ENCODE measurements around the gene PLLP.

The PLLP gene

GRCh38 chr16:57252148-57252721 is 32.2 kb downstream of the PLLP start:
- no peak for DNase-seq

GRCh38 chr16:57251352-57251751 is 33.1 kb downstream of the PLLP start:
- no peak for DNase-seq

DNA sequence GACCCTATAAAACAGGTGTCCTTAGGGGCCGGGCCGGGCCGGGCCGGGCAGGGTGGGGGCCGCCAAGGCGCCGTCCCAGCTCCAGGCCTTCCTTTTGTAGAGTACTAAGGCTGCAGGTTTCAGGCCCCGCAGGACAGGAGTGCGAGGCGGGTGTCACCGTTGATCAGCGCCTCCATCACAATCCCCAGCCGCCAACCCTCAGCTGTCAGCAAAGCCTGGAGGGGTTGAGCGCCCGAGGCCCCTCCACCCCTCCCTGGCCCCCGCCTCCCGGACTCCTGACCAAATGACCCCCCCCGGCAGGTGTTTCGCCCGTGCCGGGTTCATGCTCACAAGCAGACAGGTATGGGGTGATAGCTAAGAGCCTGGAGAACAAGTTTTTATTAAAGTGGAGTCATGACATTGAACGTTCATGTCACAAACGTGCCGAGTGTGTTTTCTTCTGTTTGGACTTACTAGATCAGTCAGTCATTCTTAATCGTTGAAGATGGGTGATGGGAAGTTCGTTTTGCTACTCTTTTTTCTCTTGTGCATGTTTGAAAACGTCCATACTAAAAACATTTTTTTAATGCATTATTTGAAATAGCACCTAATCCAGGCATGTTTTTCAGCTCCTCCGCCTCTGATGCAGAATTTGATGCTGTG is 38.9 kb downstream of the PLLP start:
- peak; percentile 61 for DNase-seq

GRCh38 chr16:57244767-57245471 is 39.6 kb downstream of the PLLP start, which contains the start of gene ARL2BP:
Gene ARL2BP (plus strand): TSS chr16:57245259. CDS start chr16:57245368, 109 bp downstream.
- peak; percentile 98 for DNase-seq

- no peak for DNase-seq
These were observed 40.1 kb downstream of the PLLP start for GRCh38 chr16:57244463-57244766.

DNA sequence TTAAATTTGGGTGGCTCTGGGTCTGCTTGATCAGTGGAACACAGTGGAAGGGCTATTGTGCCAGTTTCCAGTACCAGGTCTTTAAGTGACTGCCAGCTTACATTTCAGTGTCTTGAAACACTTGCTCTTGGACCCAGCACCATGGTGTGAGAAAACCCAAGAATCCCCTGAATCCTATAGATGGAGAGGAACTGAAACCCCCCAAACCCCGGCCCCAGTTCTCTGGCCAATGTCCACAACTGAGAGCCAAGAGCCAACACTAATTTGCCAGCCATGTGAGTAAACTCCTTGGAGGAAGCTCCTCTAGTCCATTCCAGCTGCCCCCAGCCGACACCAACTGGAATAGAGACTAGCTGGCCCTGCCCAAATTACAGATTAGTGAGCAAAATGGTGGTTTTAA is 41.8 kb downstream of the PLLP start:
- no peak for DNase-seq

DNA sequence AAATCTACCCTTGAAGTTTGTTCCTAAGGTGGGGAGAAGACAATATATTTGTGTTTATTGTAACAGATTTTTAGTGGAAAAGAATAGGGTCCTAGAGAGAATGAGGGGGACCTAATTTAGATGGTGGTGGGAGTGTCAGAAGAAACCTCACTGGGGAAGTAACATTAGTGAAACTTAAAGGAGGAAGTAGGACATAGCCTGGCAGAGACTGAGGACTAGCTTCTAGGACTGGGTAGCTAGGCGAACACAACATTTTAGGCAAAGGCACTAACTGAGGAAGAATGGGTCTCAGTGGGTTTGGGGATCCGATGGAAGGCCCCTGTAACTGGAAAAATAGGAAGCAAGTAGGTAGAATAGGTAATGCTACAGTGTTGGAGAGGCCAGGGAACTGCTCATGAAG is 43.6 kb downstream of the PLLP start:
- DNase-seq: no peak

- no peak for DNase-seq
These were observed 45.4 kb downstream of the PLLP start for GRCh38 chr16:57239107-57239506.

DNA sequence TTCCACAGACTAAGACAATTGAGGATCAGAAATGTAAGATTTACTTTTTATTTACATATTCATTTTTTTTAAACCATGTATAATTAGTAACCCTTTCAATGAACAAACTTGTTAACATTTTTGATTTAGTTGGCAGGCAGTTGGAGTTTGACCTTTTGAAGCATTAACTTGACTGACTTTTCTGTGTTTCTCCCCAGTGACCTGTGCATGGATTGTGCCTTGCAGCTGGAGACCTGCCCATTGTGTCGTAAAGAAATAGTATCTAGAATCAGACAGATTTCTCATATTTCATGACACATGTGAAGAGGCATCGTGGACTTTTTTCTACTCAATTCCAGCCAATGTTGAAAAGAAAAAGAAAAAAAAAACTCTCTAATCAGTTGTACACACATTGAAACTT is 45.8 kb downstream of the PLLP start:
- DNase-seq: no peak

DNA sequence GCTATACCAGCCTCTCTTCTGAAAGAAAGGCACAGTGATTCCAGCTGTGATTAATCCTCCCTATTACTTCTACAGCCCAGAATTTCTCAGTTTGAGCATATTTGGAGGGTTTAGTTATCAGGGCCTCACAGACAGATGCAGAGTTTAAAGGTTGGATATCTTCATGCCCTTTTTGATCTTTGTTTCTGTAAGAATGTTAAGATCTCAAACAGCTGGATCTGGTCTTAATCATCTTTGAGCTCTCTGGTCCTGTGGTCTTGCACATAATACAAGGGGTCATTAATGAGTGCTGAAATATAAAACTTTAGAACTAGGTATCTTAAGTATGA is 48.5 kb downstream of the PLLP start:
- DNase-seq: no peak

- DNase-seq: peak; percentile 85
These were observed 49.1 kb downstream of the PLLP start for GRCh38 chr16:57235128-57236021.

DNA sequence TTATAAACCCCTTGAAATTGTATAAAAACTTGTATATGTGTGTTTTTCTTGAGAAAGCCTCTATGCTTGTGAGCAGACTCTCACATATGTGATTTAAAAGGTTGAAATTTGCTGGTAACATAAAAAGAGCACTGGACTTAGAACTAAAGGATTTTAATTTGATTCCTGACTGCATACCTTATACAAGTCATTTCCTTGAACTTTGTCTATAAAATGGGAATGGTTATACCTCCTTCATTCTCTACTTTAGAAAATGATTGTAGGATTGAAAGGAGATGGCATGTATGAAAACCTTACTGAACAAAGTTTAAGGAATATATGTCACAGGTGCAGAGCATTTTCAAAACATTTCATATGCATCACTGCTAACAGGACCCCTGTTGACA is 49.8 kb downstream of the PLLP start:
- DNase-seq: no peak

DNA sequence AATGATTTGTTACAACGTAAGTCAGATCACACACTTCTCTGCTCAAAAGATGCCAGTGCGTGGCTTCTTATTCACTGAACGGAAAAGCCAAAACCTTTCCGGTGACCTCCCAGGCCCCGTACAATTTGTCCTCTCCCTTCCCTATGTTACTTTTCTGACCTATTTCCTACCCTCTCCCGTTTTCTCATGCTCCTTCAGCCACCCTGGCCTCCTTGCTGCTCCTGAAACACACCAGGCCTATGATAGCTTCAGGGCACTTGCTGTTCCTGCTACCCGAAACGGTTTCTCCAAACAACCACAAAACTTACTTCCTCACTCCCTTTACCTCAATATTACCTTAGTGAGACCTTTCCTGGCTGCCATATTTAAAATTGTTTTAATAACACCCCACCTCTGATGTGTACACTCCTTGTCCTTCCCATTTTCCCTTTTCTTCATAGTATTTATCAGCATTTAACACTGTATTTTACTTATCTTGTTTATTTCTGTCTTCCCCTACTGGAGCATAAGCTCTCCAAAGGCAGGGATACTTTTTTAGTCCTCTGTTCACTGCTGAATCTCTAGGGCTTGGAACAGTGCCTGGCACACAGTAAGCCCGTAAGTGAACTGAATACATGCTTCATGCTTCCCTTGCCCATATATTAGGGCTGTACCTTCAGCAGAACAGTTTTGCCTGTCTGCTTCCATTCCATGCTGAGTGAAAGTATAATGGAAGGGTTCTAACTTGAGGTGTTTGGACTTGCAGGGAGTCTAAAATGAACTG is 50.3 kb downstream of the PLLP start:
- DNase-seq: no peak

DNA sequence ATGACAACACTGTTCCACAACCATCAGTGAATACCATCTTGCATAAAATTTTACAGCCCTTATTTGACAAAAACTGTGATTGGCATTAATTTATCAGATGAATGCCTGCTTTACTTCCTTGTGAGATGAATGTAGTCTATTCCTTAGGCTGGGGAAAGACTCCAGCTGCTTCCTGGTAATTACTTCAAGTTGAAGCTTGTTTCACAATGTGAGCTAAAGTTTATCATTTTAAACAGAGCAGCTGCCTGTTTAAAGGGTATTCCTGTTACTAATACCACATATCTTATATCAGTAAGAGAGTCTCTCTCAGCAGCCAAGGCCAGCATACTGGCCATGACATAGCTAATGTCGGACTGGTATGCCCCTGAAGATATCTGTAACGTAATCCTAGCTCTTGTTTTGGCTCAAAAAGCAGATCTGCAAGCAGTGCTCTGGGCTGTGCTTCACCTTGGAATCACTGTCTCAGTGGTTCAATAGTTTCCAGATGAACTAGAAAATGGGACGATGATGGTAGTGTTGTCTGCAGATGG is 52.6 kb downstream of the PLLP start:
- no peak for DNase-seq

DNA sequence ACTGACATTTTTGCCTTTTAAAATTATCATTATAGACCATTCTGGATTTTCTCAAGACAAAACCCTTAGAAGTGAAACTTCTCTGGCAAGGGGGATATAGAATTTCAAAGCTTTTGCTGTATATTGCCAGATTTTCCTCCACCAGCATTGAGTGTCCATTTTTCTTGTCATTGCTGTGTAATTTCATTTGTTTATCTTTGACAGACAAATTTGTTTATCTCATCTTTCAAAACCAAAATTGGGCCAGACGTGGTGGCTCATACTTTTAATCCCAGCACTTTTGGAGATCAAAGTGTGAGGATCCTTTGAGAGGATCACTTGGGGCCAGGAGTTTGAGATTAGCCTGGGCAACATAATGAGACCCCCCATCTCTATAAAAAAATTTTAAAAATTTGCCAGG is 55.4 kb downstream of the PLLP start:
- no peak for DNase-seq

DNA sequence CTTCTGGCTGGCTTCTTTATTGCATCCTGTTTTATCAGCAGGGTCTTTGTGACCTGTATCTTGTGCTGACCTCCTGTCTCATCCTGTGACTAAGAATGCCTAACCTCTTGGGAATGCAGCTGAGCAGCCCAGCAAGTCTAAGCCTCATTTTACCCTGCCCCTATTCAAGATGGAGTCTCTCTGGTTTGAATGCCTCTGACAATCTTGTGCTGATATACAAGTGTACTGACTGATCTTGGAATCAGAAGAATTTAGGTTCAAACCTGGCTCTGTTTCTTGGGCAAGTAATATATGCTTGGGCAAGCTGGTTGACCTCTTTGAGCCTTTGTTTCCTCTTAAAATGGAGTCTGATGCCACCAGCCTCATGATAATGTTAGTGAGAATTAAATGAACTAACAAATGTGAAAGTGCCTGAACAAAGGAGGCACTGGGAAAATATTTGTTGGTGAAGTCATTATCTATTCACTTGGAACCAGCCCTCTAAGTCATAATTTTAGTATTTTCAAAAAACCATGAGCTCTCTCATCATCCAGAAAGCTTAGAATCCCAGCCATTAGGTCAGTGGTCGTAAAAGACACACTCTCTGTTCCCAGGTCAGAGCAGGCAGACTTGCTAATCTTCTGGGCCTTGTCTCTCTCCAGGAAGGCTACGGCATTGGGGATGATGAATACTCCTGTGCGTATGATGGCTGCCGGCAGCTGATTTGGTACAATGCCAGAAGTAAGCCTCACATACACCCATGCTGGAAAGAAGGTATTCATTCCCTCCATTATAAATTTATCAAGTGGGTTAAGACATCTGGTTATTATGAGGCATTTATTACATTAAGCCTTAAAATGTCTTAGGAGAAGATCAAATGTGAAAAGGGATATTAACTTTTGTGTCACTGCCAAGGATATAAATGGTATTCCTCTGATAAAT is 57.5 kb downstream of the PLLP start:
- DNase-seq: no peak

DNA sequence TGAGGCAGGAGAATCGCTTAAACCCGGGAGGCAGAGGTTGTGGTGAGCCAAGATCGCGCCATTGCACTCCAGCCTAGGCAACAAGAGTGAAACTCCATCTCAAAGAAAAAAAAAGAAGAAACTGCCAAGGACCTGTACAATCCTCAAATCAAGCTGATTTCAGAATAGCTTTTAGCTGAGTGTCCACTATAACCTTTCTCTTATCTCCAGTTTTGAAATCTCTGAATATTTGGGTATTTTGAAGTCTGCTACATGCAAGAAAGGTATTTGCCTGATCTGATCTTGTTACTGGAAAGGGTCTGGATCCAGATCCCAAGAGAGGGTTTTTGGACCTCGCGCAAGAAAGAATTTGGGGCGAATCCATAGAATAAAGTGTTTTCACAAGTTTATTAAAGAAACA is 58.5 kb downstream of the PLLP start:
- no peak for DNase-seq

DNA sequence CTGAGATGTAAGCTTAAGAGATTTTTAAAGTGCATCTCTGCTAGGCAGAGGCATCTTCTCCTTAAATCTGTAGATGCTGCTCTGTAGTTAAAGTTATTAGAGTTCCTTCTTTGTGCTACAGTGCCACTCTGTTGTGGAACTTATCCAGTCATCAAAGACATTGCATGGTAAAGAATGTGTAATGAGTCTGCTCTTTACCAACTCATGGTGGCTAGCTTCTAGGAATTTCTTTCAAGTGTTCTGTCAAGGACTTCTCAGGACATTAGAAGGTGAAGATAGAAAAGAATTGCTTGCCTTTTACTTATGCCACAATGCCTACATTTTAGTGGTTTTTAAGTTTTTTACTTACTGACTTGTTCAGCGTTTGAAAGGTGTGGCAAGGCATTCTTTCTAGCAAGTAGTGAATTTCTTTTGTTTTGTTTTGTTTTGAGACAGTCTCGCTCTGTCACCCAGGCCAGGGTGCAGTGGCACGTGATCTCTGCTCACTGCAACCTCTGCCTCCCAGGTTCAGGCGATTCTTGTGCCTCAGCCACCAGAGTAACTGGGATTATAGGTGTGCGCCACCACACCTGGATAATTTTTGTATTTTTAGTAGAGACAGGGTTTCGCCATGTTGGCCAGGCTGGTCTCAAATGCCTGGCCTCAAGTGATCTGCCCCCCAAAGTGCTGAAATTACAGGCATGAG is 59.7 kb downstream of the PLLP start:
- DNase-seq: no peak

- DNase-seq: no peak
These were observed 61.4 kb downstream of the PLLP start for GRCh38 chr16:57223057-57223456.

DNA sequence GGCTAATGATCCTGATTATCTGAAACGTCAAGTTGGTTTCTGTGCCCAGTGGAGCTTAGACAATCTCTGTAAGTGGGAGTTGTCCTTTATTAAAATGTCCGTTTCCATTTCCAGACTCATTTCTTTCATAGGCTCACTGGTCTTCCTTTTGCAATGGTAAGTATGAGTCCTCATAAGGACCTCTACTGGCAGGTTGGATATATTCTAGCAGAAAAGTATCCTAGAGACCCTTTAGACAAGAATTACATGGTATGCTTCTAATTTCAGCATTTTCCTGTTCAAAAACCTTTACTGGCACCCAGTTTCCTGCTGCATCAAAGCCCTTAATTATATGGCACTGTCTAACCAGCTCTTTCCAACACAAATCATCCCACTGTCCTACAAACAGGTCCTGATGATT is 67.5 kb downstream of the PLLP start:
- DNase-seq: no peak

- DNase-seq: no peak
These were observed 71.0 kb downstream of the PLLP start for GRCh38 chr16:57213462-57213861.
